Measurements from ENCODE around the gene BCAR3. TPM values are rescaled to one million over a fixed set of nuclear protein-coding genes. Genes with fewer than 3 reads are reported as not detected.

BCAR3 gene
- 1 to 10 TPM in 1 of 5 experiments, under 1 TPM in 4; 0.75 to 1.7 (median 0.85) TPM for total RNA-seq
- under 1 TPM; 0.22 to 0.31 TPM for polyA plus RNA-seq
- total RNA-seq: 2.2 reads per million, percentile 10 among the genes with 10 or more reads in this experiment

- peaks cover 0 to 1% (median 0%) of the 10 kb centered on the region in 11 donors for H3K9me3 Mint-ChIP-seq
- H3K27me3 Mint-ChIP-seq: peaks cover 34 to 82% (median 56%) of the 10 kb centered on the region in 5 donors
- H3K4me1 ChIP-seq (ENCODE audit: control insufficient read depth in 2 of 2, insufficient read depth in 2 of 2, low read length in 2 of 2): peaks cover 0 to 3% of the 10 kb centered on the region in 2 donors
- H3K27ac ChIP-seq (ENCODE audit: low read depth, low read length): no peak within 1 kb of the TSS
- H3K4me3 Mint-ChIP-seq: peak within 1 kb of the TSS; percentile 64 to 88 (median 76)
- H3K4me1 Mint-ChIP-seq: peaks cover 6 to 11% (median 11%) of the 10 kb centered on the region in 7 donors
- peaks cover 0 to 5% (median 0%) of the 10 kb centered on the region in 5 donors for H3K36me3 Mint-ChIP-seq
- H3K9me3 ChIP-seq (ENCODE audit: control insufficient read depth in 2 of 3, low read length in 3 of 3): no peaks in the 10 kb centered on the region
- H3K36me3 ChIP-seq (ENCODE audit: control insufficient read depth in 2 of 3, insufficient read depth in 3 of 3, low read length in 3 of 3): no peaks in the 10 kb centered on the region
- intact Hi-C loops (cut with micrococcal nuclease): no loop called here
- H3K4me3 ChIP-seq (ENCODE audit: low read length): peak within 1 kb of the TSS; percentile 18
- ChIA-PET POLR2A (no interaction called here), CTCF (no interaction called here)
- H3K27ac Mint-ChIP-seq: peak within 1 kb of the TSS in 1 of 9 donors; percentile 26
- ATAC-seq (peak; percentile 68), DNase-seq (peak in 2 of 9 donors; percentile 14 to 49)
- H3K27me3 ChIP-seq (ENCODE audit: control insufficient read depth in 2 of 2, insufficient read depth in 2 of 2, low read length in 2 of 2): no peaks in the 10 kb centered on the region
Measured at GRCh38 chr1:93681101-93681988, at the start of gene BCAR3. Gene BCAR3 (minus strand): TSS chr1:93681837. CDS start chr1:93674930, 6,907 bp downstream.

- Mint-ChIP-seq H3K27ac (peak overlapping the region in 1 of 9 donors; percentile 53), H3K4me1 (no peaks in the 10 kb centered on the region), H3K4me3 (no peak overlapping the region)
Measured at GRCh38 chr1:93730621-93731020, 49.0 kb upstream of the BCAR3 start.

GRCh38 chr1:93729906-93730305 is 48.3 kb upstream of the BCAR3 start:
- Histone ChIP-seq H3K27ac (ENCODE audit: low read depth, low read length) (no peak overlapping the region), H3K27me3 (ENCODE audit: control insufficient read depth in 2 of 2, insufficient read depth in 2 of 2, low read length in 2 of 2) (no peaks in the 10 kb centered on the region), H3K4me1 (ENCODE audit: control insufficient read depth in 2 of 2, insufficient read depth in 2 of 2, low read length in 2 of 2) (no peaks in the 10 kb centered on the region), H3K4me3 (ENCODE audit: low read length) (no peak overlapping the region), H3K36me3 (ENCODE audit: control insufficient read depth in 2 of 3, insufficient read depth in 3 of 3, low read length in 3 of 3) (no peaks in the 10 kb centered on the region), H3K9me3 (ENCODE audit: control insufficient read depth in 2 of 3, low read length in 3 of 3) (no peaks in the 10 kb centered on the region)
- Mint-ChIP-seq H3K4me1 (no peaks in the 10 kb centered on the region), H3K27ac (no peak overlapping the region), H3K36me3 (no peaks in the 10 kb centered on the region), H3K27me3 (peaks cover 0 to 4% (median 0%) of the 10 kb centered on the region in 5 donors), H3K4me3 (no peak overlapping the region), H3K9me3 (no peaks in the 10 kb centered on the region)
- CTCF ChIA-PET: no interaction called here
- DNase-seq: no peak
- ATAC-seq: no peak
- POLR2A ChIA-PET: no interaction called here
- intact Hi-C loops (cut with micrococcal nuclease): no loop called here

More at GRCh38 chr1:93730621-93731020, 49.0 kb upstream of the BCAR3 start:
- H3K27me3 Mint-ChIP-seq: peaks cover 0 to 4% (median 0%) of the 10 kb centered on the region in 5 donors
- no peak overlapping the region for H3K27ac ChIP-seq (ENCODE audit: low read depth, low read length)
- no peaks in the 10 kb centered on the region for H3K27me3 ChIP-seq (ENCODE audit: control insufficient read depth in 2 of 2, insufficient read depth in 2 of 2, low read length in 2 of 2)
- ChIA-PET POLR2A (no interaction called here), CTCF (no interaction called here)
- H3K36me3 ChIP-seq (ENCODE audit: control insufficient read depth in 2 of 3, insufficient read depth in 3 of 3, low read length in 3 of 3): no peaks in the 10 kb centered on the region
- no peaks in the 10 kb centered on the region for H3K9me3 Mint-ChIP-seq
- DNase-seq (no peak), ATAC-seq (no peak)
- H3K36me3 Mint-ChIP-seq: no peaks in the 10 kb centered on the region
- no peaks in the 10 kb centered on the region for H3K9me3 ChIP-seq (ENCODE audit: control insufficient read depth in 2 of 3, low read length in 3 of 3)
- intact Hi-C loops (cut with micrococcal nuclease): no loop called here
- H3K4me3 ChIP-seq (ENCODE audit: low read length): no peak overlapping the region
- H3K4me1 ChIP-seq (ENCODE audit: control insufficient read depth in 2 of 2, insufficient read depth in 2 of 2, low read length in 2 of 2): no peaks in the 10 kb centered on the region

GRCh38 chr1:93729502-93729901 is 47.9 kb upstream of the BCAR3 start:
- ChIA-PET POLR2A (no interaction called here), CTCF (no interaction called here)
- no peak overlapping the region for H3K27ac Mint-ChIP-seq
- ATAC-seq (no peak), DNase-seq (no peak)
- H3K4me3 Mint-ChIP-seq: no peak overlapping the region
- no peaks in the 10 kb centered on the region for H3K9me3 Mint-ChIP-seq
- no peak overlapping the region for H3K4me3 ChIP-seq (ENCODE audit: low read length)
- no peaks in the 10 kb centered on the region for H3K9me3 ChIP-seq (ENCODE audit: control insufficient read depth in 2 of 3, low read length in 3 of 3)
- H3K27ac ChIP-seq (ENCODE audit: low read depth, low read length): no peak overlapping the region
- no peaks in the 10 kb centered on the region for H3K4me1 Mint-ChIP-seq
- no peaks in the 10 kb centered on the region for H3K36me3 Mint-ChIP-seq
- intact Hi-C loops (cut with micrococcal nuclease): no loop called here
- H3K27me3 ChIP-seq (ENCODE audit: control insufficient read depth in 2 of 2, insufficient read depth in 2 of 2, low read length in 2 of 2): no peaks in the 10 kb centered on the region
- peaks cover 0 to 4% (median 0%) of the 10 kb centered on the region in 5 donors for H3K27me3 Mint-ChIP-seq
- H3K4me1 ChIP-seq (ENCODE audit: control insufficient read depth in 2 of 2, insufficient read depth in 2 of 2, low read length in 2 of 2): no peaks in the 10 kb centered on the region
- no peaks in the 10 kb centered on the region for H3K36me3 ChIP-seq (ENCODE audit: control insufficient read depth in 2 of 3, insufficient read depth in 3 of 3, low read length in 3 of 3)

GRCh38 chr1:93728480-93729131 is 47.0 kb upstream of the BCAR3 start:
- Mint-ChIP-seq H3K9me3 (no peaks in the 10 kb centered on the region), H3K27me3 (peaks cover 0 to 4% (median 0%) of the 10 kb centered on the region in 5 donors), H3K4me3 (no peak overlapping the region), H3K36me3 (no peaks in the 10 kb centered on the region), H3K4me1 (no peaks in the 10 kb centered on the region), H3K27ac (no peak overlapping the region)
- Histone ChIP-seq H3K27me3 (ENCODE audit: control insufficient read depth in 2 of 2, insufficient read depth in 2 of 2, low read length in 2 of 2) (no peaks in the 10 kb centered on the region), H3K36me3 (ENCODE audit: control insufficient read depth in 2 of 3, insufficient read depth in 3 of 3, low read length in 3 of 3) (no peaks in the 10 kb centered on the region), H3K4me1 (ENCODE audit: control insufficient read depth in 2 of 2, insufficient read depth in 2 of 2, low read length in 2 of 2) (no peaks in the 10 kb centered on the region), H3K4me3 (ENCODE audit: low read length) (no peak overlapping the region), H3K9me3 (ENCODE audit: control insufficient read depth in 2 of 3, low read length in 3 of 3) (no peaks in the 10 kb centered on the region), H3K27ac (ENCODE audit: low read depth, low read length) (no peak overlapping the region)
- ChIA-PET POLR2A (no interaction called here), CTCF (no interaction called here)
- DNase-seq (no peak), ATAC-seq (no peak)
- intact Hi-C loops (cut with micrococcal nuclease): no loop called here

- H3K4me1 Mint-ChIP-seq: no peaks in the 10 kb centered on the region
- peaks cover 0 to under 1% (median 0%) of the 10 kb centered on the region in 5 donors for H3K27me3 Mint-ChIP-seq
- ChIA-PET CTCF (no interaction called here), POLR2A (no interaction called here)
- intact Hi-C loops (cut with micrococcal nuclease): no loop called here
- Histone ChIP-seq H3K36me3 (ENCODE audit: control insufficient read depth in 2 of 3, insufficient read depth in 3 of 3, low read length in 3 of 3) (no peaks in the 10 kb centered on the region), H3K9me3 (ENCODE audit: control insufficient read depth in 2 of 3, low read length in 3 of 3) (no peaks in the 10 kb centered on the region), H3K27me3 (ENCODE audit: control insufficient read depth in 2 of 2, insufficient read depth in 2 of 2, low read length in 2 of 2) (no peaks in the 10 kb centered on the region), H3K27ac (ENCODE audit: low read depth, low read length) (no peak overlapping the region), H3K4me1 (ENCODE audit: control insufficient read depth in 2 of 2, insufficient read depth in 2 of 2, low read length in 2 of 2) (no peaks in the 10 kb centered on the region), H3K4me3 (ENCODE audit: low read length) (no peak overlapping the region)
- ATAC-seq (no peak), DNase-seq (no peak)
- H3K9me3 Mint-ChIP-seq: no peaks in the 10 kb centered on the region
- no peak overlapping the region for H3K27ac Mint-ChIP-seq
- H3K4me3 Mint-ChIP-seq: no peak overlapping the region
- H3K36me3 Mint-ChIP-seq: no peaks in the 10 kb centered on the region
Measured at GRCh38 chr1:93723733-93724270, 42.2 kb upstream of the BCAR3 start.

All from naive thymus-derived CD4-positive, alpha-beta T cell (primary cell).